Astrocyte (in vitro differentiated cells and primary cell): ENCODE data around the gene CCNL1. TPM values are rescaled to one million over a fixed set of nuclear protein-coding genes. Genes with fewer than 3 reads are reported as not detected.

Experiments used
- DNase-seq: peaks from one replicate; pipeline ENCODE4 v3.0.0-alpha.2; 2010; ENCODE audit warnings: low read depth
- FAIRE-seq: peaks from 2 replicates; lab custom pipeline; 2011; peaks lifted over from hg19 to GRCh38; lab: Jason Lieb, UNC
- H2AFZ ChIP-seq: 2 replicates; pipeline ENCODE4 v1.6.0; 2012; ENCODE audit warnings: low read depth, low read length, inconsistent platforms
- H3K27ac ChIP-seq: 2 replicates; pipeline ENCODE4 v1.5.1; 2011; ENCODE audit warnings: low read depth, low read length, inconsistent platforms
- H3K27me3 ChIP-seq: 2 replicates; pipeline ENCODE4 v1.6.0; 2011; ENCODE audit warnings: low read length, inconsistent platforms; ENCODE audit not compliant: insufficient read depth
- H3K36me3 ChIP-seq: 2 replicates; pipeline ENCODE4 v1.5.1; 2011; ENCODE audit warnings: low read length, inconsistent platforms; ENCODE audit not compliant: insufficient read depth
- H3K4me1 ChIP-seq: 2 replicates; pipeline ENCODE4 v1.5.1; 2011; ENCODE audit warnings: low read length, inconsistent platforms; ENCODE audit not compliant: insufficient read depth
- H3K4me2 ChIP-seq: 2 replicates; pipeline ENCODE4 v1.6.0; 2012; ENCODE audit warnings: low read length, inconsistent platforms
- H3K4me3 ChIP-seq: 2 replicates; pipeline ENCODE4 v1.5.1; 2011; ENCODE audit warnings: low read depth, mild to moderate bottlenecking, low read length, inconsistent platforms; ENCODE audit not compliant: insufficient read depth
- H3K79me2 ChIP-seq: 2 replicates; pipeline ENCODE4 v1.6.0; 2012; ENCODE audit warnings: mild to moderate bottlenecking, low read length, inconsistent platforms; ENCODE audit not compliant: insufficient read depth
- H3K9ac ChIP-seq: 2 replicates; pipeline ENCODE4 v1.6.0; 2012; ENCODE audit warnings: mild to moderate bottlenecking, low read length, inconsistent platforms
- H3K9me3 ChIP-seq: 2 replicates; pipeline ENCODE4 v1.5.1; 2012; ENCODE audit warnings: low read depth, mild to moderate bottlenecking, low read length, inconsistent platforms; ENCODE audit not compliant: insufficient read depth
- H4K20me1 ChIP-seq: 2 replicates; pipeline ENCODE4 v1.6.0; 2012; ENCODE audit warnings: low read length, inconsistent platforms; ENCODE audit not compliant: insufficient read depth
- H3K27ac Mint-ChIP-seq: one replicate; pipeline ENCODE4 v1.8.0; 2021; ENCODE audit warnings: mild to moderate bottlenecking, mixed read lengths; ENCODE audit not compliant: unreplicated experiment
- H3K27me3 Mint-ChIP-seq: one replicate; pipeline ENCODE4 v1.8.0; 2021; ENCODE audit warnings: low read depth, mixed read lengths; ENCODE audit not compliant: unreplicated experiment
- H3K36me3 Mint-ChIP-seq: one replicate; pipeline ENCODE4 v1.8.0; 2021; ENCODE audit warnings: low read depth, mixed read lengths; ENCODE audit not compliant: unreplicated experiment
- H3K4me1 Mint-ChIP-seq: one replicate; pipeline ENCODE4 v1.8.0; 2021; ENCODE audit warnings: low read depth, mixed read lengths; ENCODE audit not compliant: unreplicated experiment
- H3K4me3 Mint-ChIP-seq: one replicate; pipeline ENCODE4 v1.8.0; 2021; ENCODE audit warnings: mild to moderate bottlenecking, moderate library complexity, mixed read lengths; ENCODE audit not compliant: unreplicated experiment
- H3K9me3 Mint-ChIP-seq: one replicate; pipeline ENCODE4 v1.8.0; 2021; ENCODE audit warnings: mild to moderate bottlenecking, mixed read lengths; ENCODE audit not compliant: unreplicated experiment
- EZH2 ChIP-seq: IDR thresholded peaks from 2 replicates; pipeline ENCODE4 v1.6.1; 2012; ENCODE audit warnings: mild to moderate bottlenecking, low read length, inconsistent platforms; ENCODE audit not compliant: insufficient read depth
- total RNA-seq: library from RNA; stranded (reverse); gene quantifications from 2 replicates; pipeline ENCODE4 v1.2.1, GENCODE V29; 2021
- TF ChIP-seq, protein P1 (sequence below): IDR thresholded peaks from 2 replicates; pipeline ENCODE4 v1.5.1; 2011; ENCODE audit warnings: low read depth, mild to moderate bottlenecking, inconsistent platforms, low read length, moderate library complexity; ENCODE audit not compliant: insufficient read depth

Gene CCNL1
- total RNA-seq, 1 donor from 2014 or later: 66.8 TPM

DNA sequence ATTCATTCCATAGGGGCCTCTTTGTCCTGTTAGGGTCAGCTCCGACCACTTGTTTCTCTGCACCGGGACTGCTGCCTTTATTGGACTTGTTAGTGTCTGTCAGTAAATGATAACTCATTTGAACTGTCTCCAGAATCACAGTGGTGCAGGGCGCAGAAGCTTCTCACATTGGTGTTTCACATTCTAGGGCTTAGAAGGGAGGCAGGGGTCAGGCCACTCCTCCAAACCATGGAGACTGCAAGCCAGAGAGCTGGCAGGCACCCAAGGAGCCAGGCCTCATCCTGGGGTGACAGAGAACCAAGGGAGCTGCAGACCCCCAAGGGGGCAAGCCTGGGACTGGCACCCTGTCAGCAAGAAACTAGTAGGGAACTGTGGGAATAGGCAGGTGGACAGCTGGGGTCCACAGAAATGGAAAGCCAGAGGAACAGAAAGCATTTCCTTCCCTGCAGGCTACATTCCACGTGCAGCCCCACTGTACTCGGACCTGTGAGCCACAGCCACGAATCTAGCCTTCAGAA lies 49.1 kb downstream of the CCNL1 start:
- H4K20me1 ChIP-seq: no peaks in the 10 kb centered on the region
- H3K9ac ChIP-seq: no peak overlapping the region
- FAIRE-seq (no peak), DNase-seq (no peak)
- no peaks in the 10 kb centered on the region for H3K9me3 ChIP-seq
- H3K4me2 ChIP-seq: no peak overlapping the region
- peaks cover 11% of the 10 kb centered on the region for H3K4me1 ChIP-seq
- H3K4me3 ChIP-seq: no peak overlapping the region
- H3K27me3 ChIP-seq: no peaks in the 10 kb centered on the region
- Mint-ChIP-seq H3K9me3 (no peaks in the 10 kb centered on the region), H3K27ac (no peak overlapping the region), H3K36me3 (no peaks in the 10 kb centered on the region), H3K4me3 (no peak overlapping the region), H3K27me3 (peaks cover 10% of the 10 kb centered on the region), H3K4me1 (peaks cover 22% of the 10 kb centered on the region)
- H3K36me3 ChIP-seq: no peaks in the 10 kb centered on the region
- no peak overlapping the region for H2AFZ ChIP-seq
- TF ChIP-seq, protein P1, sequence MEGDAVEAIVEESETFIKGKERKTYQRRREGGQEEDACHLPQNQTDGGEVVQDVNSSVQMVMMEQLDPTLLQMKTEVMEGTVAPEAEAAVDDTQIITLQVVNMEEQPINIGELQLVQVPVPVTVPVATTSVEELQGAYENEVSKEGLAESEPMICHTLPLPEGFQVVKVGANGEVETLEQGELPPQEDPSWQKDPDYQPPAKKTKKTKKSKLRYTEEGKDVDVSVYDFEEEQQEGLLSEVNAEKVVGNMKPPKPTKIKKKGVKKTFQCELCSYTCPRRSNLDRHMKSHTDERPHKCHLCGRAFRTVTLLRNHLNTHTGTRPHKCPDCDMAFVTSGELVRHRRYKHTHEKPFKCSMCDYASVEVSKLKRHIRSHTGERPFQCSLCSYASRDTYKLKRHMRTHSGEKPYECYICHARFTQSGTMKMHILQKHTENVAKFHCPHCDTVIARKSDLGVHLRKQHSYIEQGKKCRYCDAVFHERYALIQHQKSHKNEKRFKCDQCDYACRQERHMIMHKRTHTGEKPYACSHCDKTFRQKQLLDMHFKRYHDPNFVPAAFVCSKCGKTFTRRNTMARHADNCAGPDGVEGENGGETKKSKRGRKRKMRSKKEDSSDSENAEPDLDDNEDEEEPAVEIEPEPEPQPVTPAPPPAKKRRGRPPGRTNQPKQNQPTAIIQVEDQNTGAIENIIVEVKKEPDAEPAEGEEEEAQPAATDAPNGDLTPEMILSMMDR: no peak
- no peak for TF ChIP-seq EZH2
- H3K79me2 ChIP-seq: no peaks in the 10 kb centered on the region
- H3K27ac ChIP-seq: no peak overlapping the region

DNA sequence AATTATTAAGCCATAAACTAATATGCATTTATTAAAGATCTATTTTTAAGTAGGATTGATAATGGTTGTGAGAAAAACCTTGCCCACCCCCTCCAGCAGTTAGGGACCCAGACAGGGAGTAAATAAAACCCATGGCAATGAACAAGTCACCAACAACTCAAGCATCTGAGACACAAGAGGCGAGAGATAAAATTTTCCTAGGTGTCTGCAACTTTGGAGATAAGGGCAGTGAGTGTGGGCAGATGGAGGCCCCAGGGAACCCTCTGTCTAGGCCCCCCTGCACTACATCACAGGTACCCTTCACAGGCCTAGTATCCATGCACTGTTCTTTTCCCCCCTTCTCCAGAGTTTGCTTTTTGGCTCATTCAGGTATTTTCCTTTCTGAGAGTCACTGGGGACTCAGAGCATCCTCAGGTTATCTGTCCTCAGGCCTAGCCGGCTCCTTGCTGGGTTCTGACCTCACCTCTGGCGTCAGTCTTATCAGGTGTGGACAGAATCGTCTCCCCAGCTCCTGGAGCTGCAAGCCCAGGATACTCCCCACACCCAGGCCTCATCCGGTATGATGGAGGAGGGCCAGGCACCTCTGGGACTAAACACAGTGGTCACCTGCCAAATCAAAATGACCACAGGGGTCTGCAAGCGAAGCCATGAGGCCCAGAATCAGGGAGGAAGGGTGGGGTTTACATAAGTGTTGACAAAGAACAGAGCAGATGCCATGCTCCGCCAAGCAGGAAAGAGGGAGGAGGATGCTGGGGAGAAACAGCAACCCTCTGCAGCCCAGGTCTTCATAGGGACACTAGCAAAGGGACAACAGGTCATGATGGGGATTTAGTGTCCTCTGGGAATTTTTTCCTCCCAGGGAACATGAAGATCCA lies 50.4 kb downstream of the CCNL1 start:
- no peaks in the 10 kb centered on the region for H3K79me2 ChIP-seq
- Mint-ChIP-seq H3K36me3 (no peaks in the 10 kb centered on the region), H3K4me3 (no peak overlapping the region), H3K27me3 (peaks cover 15% of the 10 kb centered on the region), H3K4me1 (peaks cover 14% of the 10 kb centered on the region), H3K27ac (no peak overlapping the region), H3K9me3 (no peaks in the 10 kb centered on the region)
- no peak overlapping the region for H2AFZ ChIP-seq
- H3K4me1 ChIP-seq: peaks cover 4% of the 10 kb centered on the region
- no peak for FAIRE-seq
- no peak overlapping the region for H3K9ac ChIP-seq
- H4K20me1 ChIP-seq: no peaks in the 10 kb centered on the region
- H3K27me3 ChIP-seq: no peaks in the 10 kb centered on the region
- H3K4me3 ChIP-seq: no peak overlapping the region
- H3K36me3 ChIP-seq: no peaks in the 10 kb centered on the region
- H3K27ac ChIP-seq: no peak overlapping the region
- no peak overlapping the region for H3K4me2 ChIP-seq
- TF ChIP-seq, protein P1: no peak
- no peak for TF ChIP-seq EZH2
- H3K9me3 ChIP-seq: no peaks in the 10 kb centered on the region
- no peak for DNase-seq

GRCh38 chr3:157107644-157108133 lies 52.3 kb downstream of the CCNL1 start:
- H3K9me3 ChIP-seq: no peaks in the 10 kb centered on the region
- no peaks in the 10 kb centered on the region for H3K79me2 ChIP-seq
- Mint-ChIP-seq H3K9me3 (peaks cover under 1% of the 10 kb centered on the region), H3K4me3 (no peak overlapping the region), H3K27ac (no peak overlapping the region), H3K27me3 (peaks cover 15% of the 10 kb centered on the region), H3K36me3 (peaks cover 2% of the 10 kb centered on the region), H3K4me1 (peaks cover 14% of the 10 kb centered on the region)
- no peak overlapping the region for H3K4me3 ChIP-seq
- no peak overlapping the region for H3K4me2 ChIP-seq
- H3K4me1 ChIP-seq: peaks cover 4% of the 10 kb centered on the region
- TF ChIP-seq, protein P1: no peak
- TF ChIP-seq EZH2: no peak
- H3K27me3 ChIP-seq: no peaks in the 10 kb centered on the region
- FAIRE-seq (no peak), DNase-seq (no peak)
- H2AFZ ChIP-seq: no peak overlapping the region
- no peaks in the 10 kb centered on the region for H3K36me3 ChIP-seq
- H4K20me1 ChIP-seq: no peaks in the 10 kb centered on the region
- no peak overlapping the region for H3K9ac ChIP-seq
- no peak overlapping the region for H3K27ac ChIP-seq
